Activated naive CD8-positive, alpha-beta T cell (primary cell): ENCODE data around the gene POLRMT.

Experiments used
- H3K27ac Mint-ChIP-seq: one replicate; pipeline ENCODE4 v1.8.0; 2021; ENCODE audit warnings: mixed read lengths
- H3K27me3 Mint-ChIP-seq: one replicate; pipeline ENCODE4 v1.8.0; 2021; ENCODE audit warnings: mixed read lengths
- H3K36me3 Mint-ChIP-seq: one replicate; pipeline ENCODE4 v1.8.0; 2021; ENCODE audit warnings: mixed read lengths
- H3K4me1 Mint-ChIP-seq: one replicate; pipeline ENCODE4 v1.8.0; 2021; ENCODE audit warnings: low read depth, mixed read lengths
- H3K4me3 Mint-ChIP-seq: one replicate; pipeline ENCODE4 v1.8.0; 2021; ENCODE audit warnings: mild to moderate bottlenecking, mixed read lengths
- H3K9me3 Mint-ChIP-seq: one replicate; pipeline ENCODE4 v1.8.0; 2021; ENCODE audit warnings: low read depth, mixed read lengths

POLRMT gene

GRCh38 chr19:656751-657559 lies 23.6 kb upstream of the POLRMT start:
- Mint-ChIP-seq H3K27me3 (no peaks in the 10 kb centered on the region), H3K27ac (peak overlapping the region; percentile 34), H3K4me3 (no peak overlapping the region), H3K9me3 (no peaks in the 10 kb centered on the region), H3K4me1 (peaks cover 39% of the 10 kb centered on the region), H3K36me3 (no peaks in the 10 kb centered on the region)

DNA sequence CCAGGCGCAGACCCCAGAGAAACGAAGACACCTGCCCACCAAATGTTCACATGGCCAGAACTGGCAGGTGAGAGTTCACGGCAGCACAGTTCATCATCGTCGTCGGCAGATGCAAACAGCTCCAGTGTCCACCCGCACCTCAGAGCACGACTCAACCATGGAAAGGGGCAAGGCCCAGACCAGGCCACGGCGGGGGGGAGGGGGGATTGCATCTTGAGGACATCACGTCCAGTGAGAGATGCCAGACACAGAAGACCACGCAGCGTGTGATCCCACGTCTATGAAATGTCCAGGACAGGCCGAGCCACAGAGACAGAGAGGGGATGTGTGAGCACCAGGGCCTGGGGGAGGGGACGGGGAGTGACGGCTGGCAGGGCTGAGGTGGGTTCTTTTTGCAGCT lies 22.4 kb upstream of the POLRMT start:
- Mint-ChIP-seq H3K4me1 (peaks cover 34% of the 10 kb centered on the region), H3K9me3 (no peaks in the 10 kb centered on the region), H3K27me3 (no peaks in the 10 kb centered on the region), H3K36me3 (no peaks in the 10 kb centered on the region), H3K27ac (peak overlapping the region; percentile 23), H3K4me3 (peak overlapping the region; percentile 47)

GRCh38 chr19:653425-653824 lies 20.1 kb upstream of the POLRMT start:
- no peak overlapping the region for H3K27ac Mint-ChIP-seq
- no peaks in the 10 kb centered on the region for H3K36me3 Mint-ChIP-seq
- no peak overlapping the region for H3K4me3 Mint-ChIP-seq
- H3K9me3 Mint-ChIP-seq: no peaks in the 10 kb centered on the region
- no peaks in the 10 kb centered on the region for H3K27me3 Mint-ChIP-seq
- H3K4me1 Mint-ChIP-seq: peaks cover 21% of the 10 kb centered on the region

- H3K9me3 Mint-ChIP-seq: no peaks in the 10 kb centered on the region
- no peak overlapping the region for H3K27ac Mint-ChIP-seq
- H3K4me3 Mint-ChIP-seq: no peak overlapping the region
- H3K4me1 Mint-ChIP-seq: peaks cover 21% of the 10 kb centered on the region
- H3K36me3 Mint-ChIP-seq: no peaks in the 10 kb centered on the region
- H3K27me3 Mint-ChIP-seq: no peaks in the 10 kb centered on the region
These were observed 19.4 kb upstream of the POLRMT start for GRCh38 chr19:652467-653389.

DNA sequence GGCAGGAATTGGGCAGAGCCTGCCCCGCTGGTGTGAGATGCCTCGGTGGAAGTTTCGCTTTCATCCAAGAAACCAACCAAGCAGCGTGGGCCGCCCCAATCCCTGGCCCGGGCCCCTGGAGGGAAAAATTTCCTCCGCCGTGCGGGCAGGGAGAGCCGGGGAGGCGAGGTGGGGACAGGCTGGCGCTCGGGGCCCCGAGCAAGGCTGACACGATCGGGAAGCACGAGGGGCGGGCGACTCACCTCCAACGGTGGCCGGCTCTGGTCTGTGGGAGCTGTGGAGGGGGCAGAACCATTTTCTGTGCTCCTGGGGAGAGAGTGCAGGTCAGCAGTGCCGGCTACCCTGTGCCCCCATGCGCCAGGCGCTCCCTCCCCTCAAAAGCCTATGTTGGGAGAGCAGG lies 18.7 kb upstream of the POLRMT start:
- Mint-ChIP-seq H3K9me3 (no peaks in the 10 kb centered on the region), H3K4me3 (no peak overlapping the region), H3K27ac (no peak overlapping the region), H3K4me1 (peaks cover 18% of the 10 kb centered on the region), H3K36me3 (no peaks in the 10 kb centered on the region), H3K27me3 (no peaks in the 10 kb centered on the region)

GRCh38 chr19:651114-651818 lies 17.9 kb upstream of the POLRMT start:
- H3K27me3 Mint-ChIP-seq: no peaks in the 10 kb centered on the region

DNA sequence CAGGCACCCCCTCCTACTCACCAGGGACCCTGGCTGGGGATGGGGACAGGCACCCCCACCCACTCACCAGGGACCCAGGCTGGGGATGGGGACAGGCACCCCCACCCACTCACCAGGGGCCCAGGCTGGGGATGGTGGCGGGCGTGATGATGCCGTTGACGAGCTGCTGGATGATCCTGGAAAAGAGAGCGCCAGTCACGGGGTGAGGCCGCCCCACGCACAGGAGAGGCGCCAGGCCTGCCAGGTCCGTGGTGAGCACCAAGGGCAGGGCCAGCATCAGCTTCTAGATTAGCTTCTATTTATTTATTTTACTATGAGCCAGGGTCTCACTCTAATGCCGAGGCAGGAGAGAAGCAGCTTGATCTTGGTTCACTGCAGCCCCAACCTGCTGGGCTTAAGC lies 16.8 kb upstream of the POLRMT start:
- Mint-ChIP-seq H3K4me3 (no peak overlapping the region), H3K36me3 (no peaks in the 10 kb centered on the region), H3K27ac (no peak overlapping the region), H3K4me1 (peaks cover 4% of the 10 kb centered on the region), H3K9me3 (no peaks in the 10 kb centered on the region), H3K27me3 (no peaks in the 10 kb centered on the region)

More at GRCh38 chr19:651114-651818, 17.9 kb upstream of the POLRMT start:
- H3K27ac Mint-ChIP-seq: no peak overlapping the region
- H3K4me3 Mint-ChIP-seq: no peak overlapping the region
- H3K9me3 Mint-ChIP-seq: no peaks in the 10 kb centered on the region
- peaks cover 16% of the 10 kb centered on the region for H3K4me1 Mint-ChIP-seq
- no peaks in the 10 kb centered on the region for H3K36me3 Mint-ChIP-seq

- no peak overlapping the region for H3K4me3 Mint-ChIP-seq
- no peaks in the 10 kb centered on the region for H3K27me3 Mint-ChIP-seq
- H3K36me3 Mint-ChIP-seq: no peaks in the 10 kb centered on the region
- H3K9me3 Mint-ChIP-seq: no peaks in the 10 kb centered on the region
- no peak overlapping the region for H3K27ac Mint-ChIP-seq
- peaks cover 3% of the 10 kb centered on the region for H3K4me1 Mint-ChIP-seq
These were observed 15.8 kb upstream of the POLRMT start for GRCh38 chr19:648904-649801.

DNA sequence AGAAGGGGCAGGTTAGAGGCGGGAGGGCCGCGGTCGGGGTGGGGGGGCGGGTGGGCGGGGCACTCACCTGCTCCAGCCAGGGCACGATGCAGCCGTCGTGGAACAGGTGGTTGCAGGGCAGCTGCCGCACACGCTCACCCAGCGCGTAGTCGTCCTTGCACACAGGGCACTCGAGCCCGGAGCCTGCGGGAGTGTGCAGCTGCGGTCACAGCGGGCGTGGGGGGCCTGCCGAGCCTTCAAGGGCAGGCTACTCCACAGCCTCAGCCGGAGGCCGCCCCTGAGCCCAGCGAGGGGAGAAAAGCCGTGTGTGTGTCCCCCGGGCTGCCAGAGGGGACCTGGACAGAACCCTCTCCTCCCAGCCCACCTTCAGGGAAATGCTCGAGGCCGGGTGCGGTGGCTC lies 15.0 kb upstream of the POLRMT start:
- Mint-ChIP-seq H3K27me3 (no peaks in the 10 kb centered on the region), H3K36me3 (no peaks in the 10 kb centered on the region), H3K4me1 (no peaks in the 10 kb centered on the region), H3K27ac (no peak overlapping the region), H3K9me3 (no peaks in the 10 kb centered on the region), H3K4me3 (no peak overlapping the region)

- H3K27ac Mint-ChIP-seq: no peak overlapping the region
- no peaks in the 10 kb centered on the region for H3K27me3 Mint-ChIP-seq
- H3K9me3 Mint-ChIP-seq: no peaks in the 10 kb centered on the region
- H3K4me3 Mint-ChIP-seq: no peak overlapping the region
- no peaks in the 10 kb centered on the region for H3K4me1 Mint-ChIP-seq
- no peaks in the 10 kb centered on the region for H3K36me3 Mint-ChIP-seq
These were observed 14.4 kb upstream of the POLRMT start for GRCh38 chr19:647566-648284.

DNA sequence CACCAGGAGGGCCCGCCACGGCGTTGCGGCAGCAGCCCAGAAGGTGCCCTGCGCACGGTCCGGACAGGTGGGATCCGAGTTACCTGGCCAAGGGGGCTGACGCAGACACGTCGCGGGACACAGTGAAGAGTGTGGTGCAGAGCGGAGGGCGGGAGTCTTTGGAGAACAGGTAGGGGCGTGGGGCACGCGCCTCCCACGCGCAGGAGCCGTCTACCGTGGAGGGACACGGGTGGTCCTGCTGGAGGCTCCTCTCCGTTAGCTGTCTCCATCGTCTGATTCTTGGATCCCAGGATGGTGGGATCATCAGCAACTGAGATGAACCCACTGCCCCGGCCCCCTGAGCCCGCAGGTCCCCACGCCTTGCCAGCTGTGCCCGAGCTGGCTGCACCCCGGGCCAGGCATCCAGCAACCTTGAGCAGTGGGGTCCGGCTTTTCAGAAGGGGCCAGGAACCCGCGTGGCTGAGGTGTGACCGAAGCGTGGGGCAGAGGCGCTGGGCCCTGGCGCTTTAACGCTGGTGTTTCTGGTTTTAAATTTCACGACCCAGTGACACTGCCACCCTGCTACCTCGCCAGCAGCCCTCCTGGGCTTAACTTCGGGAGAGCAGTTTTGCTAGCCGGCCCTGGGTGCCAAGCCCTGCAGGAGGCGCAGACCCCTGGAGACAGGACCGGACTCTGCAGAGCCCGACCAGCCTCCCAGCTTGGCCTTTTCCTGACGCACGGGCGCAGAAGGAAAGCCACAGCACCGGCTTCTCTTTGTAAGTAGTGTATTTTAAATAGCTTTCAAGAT lies 13.6 kb upstream of the POLRMT start:
- Mint-ChIP-seq H3K4me1 (no peaks in the 10 kb centered on the region), H3K27me3 (no peaks in the 10 kb centered on the region), H3K27ac (no peak overlapping the region), H3K9me3 (no peaks in the 10 kb centered on the region), H3K36me3 (no peaks in the 10 kb centered on the region), H3K4me3 (no peak overlapping the region)

GRCh38 chr19:645912-646778 lies 12.8 kb upstream of the POLRMT start:
- H3K9me3 Mint-ChIP-seq: no peaks in the 10 kb centered on the region
- no peak overlapping the region for H3K4me3 Mint-ChIP-seq
- H3K27ac Mint-ChIP-seq: no peak overlapping the region
- no peaks in the 10 kb centered on the region for H3K36me3 Mint-ChIP-seq
- no peaks in the 10 kb centered on the region for H3K27me3 Mint-ChIP-seq
- no peaks in the 10 kb centered on the region for H3K4me1 Mint-ChIP-seq
